ENCODE results near the gene TMEM179. TPM values are rescaled to one million over a fixed set of nuclear protein-coding genes. Genes with fewer than 3 reads are reported as not detected.

TMEM179 gene
- total RNA-seq, 1 donor from 2014 or later: 20.2 TPM

DNA sequence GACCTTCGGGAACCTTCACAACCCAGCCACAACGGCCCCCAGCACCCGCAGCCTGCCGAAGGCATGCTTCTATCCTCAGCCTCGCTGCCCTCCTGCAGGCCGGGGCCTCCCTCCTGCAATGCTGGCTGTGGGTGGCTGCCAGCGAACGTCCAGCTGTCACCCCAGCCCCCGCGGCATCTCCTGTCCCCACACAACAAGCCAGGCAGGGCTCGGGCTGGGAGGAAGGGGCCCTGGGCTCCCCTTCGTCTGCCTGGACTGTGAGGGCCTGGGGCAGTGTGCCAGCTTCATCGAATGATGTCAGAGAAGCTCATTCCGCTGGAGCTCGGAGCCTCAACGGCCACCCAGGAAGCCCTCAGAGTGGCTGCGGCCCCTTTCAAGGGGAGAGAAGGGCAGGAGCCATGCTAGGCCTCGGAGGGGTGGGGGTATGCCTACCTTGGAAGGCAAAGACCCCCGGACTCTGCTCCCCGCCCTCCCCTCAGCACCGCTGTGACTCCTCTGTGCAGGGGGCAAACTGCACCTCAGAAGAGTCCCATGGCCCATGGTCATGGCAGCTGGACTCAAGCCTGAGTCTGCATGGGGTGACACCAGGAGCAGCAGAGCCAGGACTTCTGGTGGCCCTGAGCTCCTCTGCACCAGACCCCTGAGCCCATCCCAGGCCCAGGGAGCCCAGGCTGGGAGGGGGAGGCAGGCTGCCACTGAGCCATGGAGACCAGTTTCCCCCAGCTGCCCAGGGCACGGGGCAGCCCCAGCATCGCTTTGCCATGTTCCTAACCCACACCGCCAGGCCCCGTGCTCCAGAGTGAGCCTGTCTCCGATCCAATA, 49.8 kb downstream of the TMEM179 start:
- Mint-ChIP-seq H3K36me3 (ENCODE audit: low read depth) (no peaks in the 10 kb centered on the region), H3K9me3 (no peaks in the 10 kb centered on the region), H3K4me1 (no peaks in the 10 kb centered on the region), H3K27ac (ENCODE audit: unreplicated experiment) (no peak overlapping the region), H3K4me3 (no peak overlapping the region), H3K27me3 (ENCODE audit: low read depth) (peaks cover 8% of the 10 kb centered on the region)
- no peak for DNase-seq (ENCODE audit: low read depth, low spot score)
- TF ChIP-seq, protein P1, sequence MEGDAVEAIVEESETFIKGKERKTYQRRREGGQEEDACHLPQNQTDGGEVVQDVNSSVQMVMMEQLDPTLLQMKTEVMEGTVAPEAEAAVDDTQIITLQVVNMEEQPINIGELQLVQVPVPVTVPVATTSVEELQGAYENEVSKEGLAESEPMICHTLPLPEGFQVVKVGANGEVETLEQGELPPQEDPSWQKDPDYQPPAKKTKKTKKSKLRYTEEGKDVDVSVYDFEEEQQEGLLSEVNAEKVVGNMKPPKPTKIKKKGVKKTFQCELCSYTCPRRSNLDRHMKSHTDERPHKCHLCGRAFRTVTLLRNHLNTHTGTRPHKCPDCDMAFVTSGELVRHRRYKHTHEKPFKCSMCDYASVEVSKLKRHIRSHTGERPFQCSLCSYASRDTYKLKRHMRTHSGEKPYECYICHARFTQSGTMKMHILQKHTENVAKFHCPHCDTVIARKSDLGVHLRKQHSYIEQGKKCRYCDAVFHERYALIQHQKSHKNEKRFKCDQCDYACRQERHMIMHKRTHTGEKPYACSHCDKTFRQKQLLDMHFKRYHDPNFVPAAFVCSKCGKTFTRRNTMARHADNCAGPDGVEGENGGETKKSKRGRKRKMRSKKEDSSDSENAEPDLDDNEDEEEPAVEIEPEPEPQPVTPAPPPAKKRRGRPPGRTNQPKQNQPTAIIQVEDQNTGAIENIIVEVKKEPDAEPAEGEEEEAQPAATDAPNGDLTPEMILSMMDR (conservative IDR thresholded peaks at IDR 0.05): no peak

DNA sequence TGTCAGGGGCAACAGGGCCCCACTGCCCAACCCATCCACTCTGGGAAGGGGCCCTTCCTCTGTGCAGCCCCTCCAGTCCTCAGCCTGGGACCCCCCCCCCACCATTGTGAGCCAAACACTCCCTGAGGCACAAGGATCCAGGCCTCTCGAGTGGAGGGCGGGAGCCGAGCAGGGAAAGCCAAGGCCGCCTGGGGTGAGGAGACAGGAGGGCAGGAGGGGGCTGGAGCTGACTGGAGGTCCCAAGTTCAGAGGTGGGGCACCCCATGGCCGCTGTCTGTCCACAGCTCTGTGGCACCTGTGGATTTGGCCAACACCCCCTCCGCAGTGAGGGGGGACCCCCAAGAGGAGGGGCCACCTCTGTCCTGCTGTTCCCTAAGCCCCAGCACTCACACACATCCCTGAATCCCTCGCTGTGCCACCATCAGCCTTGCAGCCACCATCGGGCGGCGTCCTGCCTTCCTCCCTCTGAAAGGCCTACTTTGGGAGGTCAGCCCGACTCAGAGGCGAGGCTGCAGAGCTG, 50.4 kb downstream of the TMEM179 start:
- no peaks in the 10 kb centered on the region for H3K36me3 Mint-ChIP-seq (ENCODE audit: low read depth)
- H3K4me1 Mint-ChIP-seq: no peaks in the 10 kb centered on the region
- peaks cover 8% of the 10 kb centered on the region for H3K27me3 Mint-ChIP-seq (ENCODE audit: low read depth)
- TF ChIP-seq, protein P1 (conservative IDR thresholded peaks at IDR 0.05): no peak
- H3K27ac Mint-ChIP-seq (ENCODE audit: unreplicated experiment): no peak overlapping the region
- DNase-seq (ENCODE audit: low read depth, low spot score): no peak
- no peaks in the 10 kb centered on the region for H3K9me3 Mint-ChIP-seq
- no peak overlapping the region for H3K4me3 Mint-ChIP-seq

DNA sequence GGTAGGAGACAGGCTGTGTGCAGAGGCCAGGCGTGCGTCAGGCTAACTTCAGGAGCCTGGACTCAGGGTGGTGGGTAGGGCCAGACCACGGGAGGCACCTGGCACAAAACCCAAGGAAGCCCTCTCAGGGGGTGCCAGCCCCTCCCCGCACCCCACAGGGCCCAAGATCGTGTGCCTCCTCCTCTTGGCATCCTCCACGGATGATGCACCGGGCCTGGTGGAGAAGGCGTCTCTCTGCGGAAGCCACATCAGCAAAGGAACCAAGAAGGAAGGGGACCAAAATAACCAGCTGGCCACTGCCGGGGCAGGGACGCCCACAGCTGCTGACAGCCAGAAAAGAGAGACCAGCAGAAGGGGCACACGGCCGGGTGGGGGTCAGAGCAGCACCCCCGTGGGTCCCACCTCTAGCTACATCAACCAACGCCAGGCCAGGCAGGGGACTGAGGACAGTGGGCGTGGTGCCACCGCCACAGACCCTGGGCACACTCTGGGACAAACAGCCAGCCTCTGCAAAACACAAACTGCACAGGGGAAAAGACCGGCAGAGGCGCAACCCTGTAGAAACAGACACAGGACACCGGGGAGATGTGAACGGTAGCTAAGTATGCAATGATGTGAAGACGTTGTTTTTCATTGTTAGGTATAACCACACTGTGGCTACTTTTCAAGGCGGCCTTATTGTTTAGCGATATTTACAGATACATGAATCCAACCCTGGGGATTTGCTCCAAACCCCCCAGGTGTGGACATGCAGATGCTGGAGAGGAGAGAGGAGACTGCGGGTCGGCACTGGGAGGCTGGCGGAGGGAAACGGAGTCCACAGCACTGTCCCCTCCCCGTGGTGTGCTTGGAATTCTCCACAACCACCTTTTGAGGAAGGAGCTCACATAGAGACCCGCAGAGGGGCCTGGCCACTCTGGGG, 51.1 kb downstream of the TMEM179 start:
- no peak for DNase-seq (ENCODE audit: low read depth, low spot score)
- Mint-ChIP-seq H3K4me1 (no peaks in the 10 kb centered on the region), H3K27ac (ENCODE audit: unreplicated experiment) (no peak overlapping the region), H3K27me3 (ENCODE audit: low read depth) (peaks cover 8% of the 10 kb centered on the region), H3K36me3 (ENCODE audit: low read depth) (no peaks in the 10 kb centered on the region), H3K4me3 (no peak overlapping the region), H3K9me3 (no peaks in the 10 kb centered on the region)
- TF ChIP-seq, protein P1 (conservative IDR thresholded peaks at IDR 0.05): no peak

DNA sequence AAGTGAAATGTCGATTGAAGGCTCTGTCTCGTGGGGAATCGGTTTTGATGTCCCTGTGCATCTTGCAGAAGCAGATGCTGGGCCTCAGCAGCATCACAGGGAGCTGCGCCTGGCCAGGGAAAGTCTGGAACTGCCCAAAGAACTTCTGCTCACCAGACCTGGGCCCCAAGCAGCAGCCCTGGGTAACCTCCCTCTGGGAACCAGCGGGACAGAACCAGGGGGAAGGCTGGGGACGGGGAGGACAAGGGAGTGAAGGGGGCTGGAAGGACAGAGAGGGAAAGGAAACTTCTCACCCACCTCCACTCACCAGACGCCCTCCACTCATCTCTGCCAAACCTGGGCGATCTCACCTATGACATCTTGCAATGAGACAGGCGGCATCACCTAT, 51.8 kb downstream of the TMEM179 start:
- Mint-ChIP-seq H3K27ac (ENCODE audit: unreplicated experiment) (peak overlapping the region; percentile 86), H3K36me3 (ENCODE audit: low read depth) (no peaks in the 10 kb centered on the region)

More for the DNA sequence above, 51.8 kb downstream of the TMEM179 start:
- Mint-ChIP-seq H3K4me3 (no peak overlapping the region), H3K9me3 (no peaks in the 10 kb centered on the region), H3K27me3 (ENCODE audit: low read depth) (peaks cover 8% of the 10 kb centered on the region), H3K4me1 (no peaks in the 10 kb centered on the region)
- no peak for DNase-seq (ENCODE audit: low read depth, low spot score)
- TF ChIP-seq, protein P1 (conservative IDR thresholded peaks at IDR 0.05): no peak

Data from neural crest cell (in vitro differentiated cells).